ENCODE measurements around the gene EXOSC1.

DNA sequence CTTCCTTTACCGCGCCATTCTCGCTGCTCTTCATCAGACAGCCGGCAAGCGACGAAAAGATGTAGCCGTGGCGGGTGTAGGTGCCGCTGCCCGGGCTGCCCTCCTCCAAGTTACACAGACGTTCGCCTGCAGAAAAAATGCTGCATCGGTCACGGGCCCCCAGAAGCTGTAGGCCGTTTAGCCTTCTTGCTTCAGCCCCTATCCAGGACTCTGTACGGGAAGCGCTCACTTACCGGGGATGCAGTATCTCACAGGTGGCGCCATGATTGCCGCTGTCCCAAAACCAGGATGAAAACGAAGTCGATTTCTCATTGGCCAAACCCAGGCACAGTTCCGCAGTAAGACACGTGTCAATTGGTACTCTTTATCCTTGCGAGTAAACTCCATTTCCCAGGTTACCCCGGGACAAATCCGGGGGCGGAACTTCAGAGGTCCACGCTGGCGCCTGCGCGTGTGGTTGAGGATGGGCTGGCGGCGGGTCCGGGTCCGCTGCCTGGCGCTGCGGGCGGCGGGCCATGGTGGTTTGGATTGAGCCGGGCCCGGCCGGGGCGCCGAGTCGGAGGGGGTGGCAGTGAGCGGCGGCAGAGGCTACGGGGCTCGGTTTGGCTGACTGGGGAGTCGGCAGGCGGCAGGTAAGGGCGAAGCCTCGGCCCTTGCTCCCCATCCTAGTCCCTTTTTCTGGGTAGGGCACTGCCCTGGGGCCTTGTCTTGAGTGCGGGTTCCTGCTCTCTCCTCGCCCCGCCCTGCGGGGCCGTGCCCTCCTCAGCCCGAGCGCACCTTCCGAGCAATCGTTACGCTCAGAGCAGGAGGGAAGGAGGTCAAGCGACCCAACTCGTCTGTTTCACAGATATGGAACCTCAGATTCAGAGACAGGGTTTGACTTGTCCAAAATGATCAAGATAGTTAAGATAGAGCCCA, at the start of gene EXOSC1, which contains the start of gene ZDHHC16:
- TF ChIP-seq, protein P1, sequence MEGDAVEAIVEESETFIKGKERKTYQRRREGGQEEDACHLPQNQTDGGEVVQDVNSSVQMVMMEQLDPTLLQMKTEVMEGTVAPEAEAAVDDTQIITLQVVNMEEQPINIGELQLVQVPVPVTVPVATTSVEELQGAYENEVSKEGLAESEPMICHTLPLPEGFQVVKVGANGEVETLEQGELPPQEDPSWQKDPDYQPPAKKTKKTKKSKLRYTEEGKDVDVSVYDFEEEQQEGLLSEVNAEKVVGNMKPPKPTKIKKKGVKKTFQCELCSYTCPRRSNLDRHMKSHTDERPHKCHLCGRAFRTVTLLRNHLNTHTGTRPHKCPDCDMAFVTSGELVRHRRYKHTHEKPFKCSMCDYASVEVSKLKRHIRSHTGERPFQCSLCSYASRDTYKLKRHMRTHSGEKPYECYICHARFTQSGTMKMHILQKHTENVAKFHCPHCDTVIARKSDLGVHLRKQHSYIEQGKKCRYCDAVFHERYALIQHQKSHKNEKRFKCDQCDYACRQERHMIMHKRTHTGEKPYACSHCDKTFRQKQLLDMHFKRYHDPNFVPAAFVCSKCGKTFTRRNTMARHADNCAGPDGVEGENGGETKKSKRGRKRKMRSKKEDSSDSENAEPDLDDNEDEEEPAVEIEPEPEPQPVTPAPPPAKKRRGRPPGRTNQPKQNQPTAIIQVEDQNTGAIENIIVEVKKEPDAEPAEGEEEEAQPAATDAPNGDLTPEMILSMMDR (IDR thresholded peaks at IDR 0.05) = peak in 2 of 4 experiments; percentile 28 to 36
- TF ChIP-seq POLR2A (IDR thresholded peaks at IDR 0.05) (peak; percentile 87), POLR2AphosphoS5 (IDR thresholded peaks at IDR 0.05) (peak; percentile 97)

Data from prostate gland (tissue), 2 donors.